Measurements from ENCODE around the gene GCM1.

GCM1 gene

DNA sequence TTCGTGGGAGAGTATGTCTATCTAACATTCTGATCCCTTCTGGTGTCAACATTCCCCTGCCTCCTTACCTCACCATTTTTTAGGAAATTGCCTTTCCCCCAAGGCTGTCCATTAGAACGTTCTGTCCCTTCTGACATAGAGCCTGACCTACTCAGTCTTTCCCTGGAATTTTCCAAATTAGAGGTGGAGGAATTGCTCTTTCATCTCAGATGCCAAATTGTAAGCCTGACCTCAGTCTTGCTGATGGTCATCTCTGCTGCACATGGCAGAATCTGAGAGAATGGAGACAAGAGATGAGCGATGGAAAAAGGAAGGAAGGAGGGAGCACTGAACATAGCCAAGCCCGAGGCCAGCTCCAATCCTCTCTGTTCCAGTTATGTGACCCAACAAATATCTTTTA lies 5.4 kb upstream of the GCM1 start:
- H4K20me1 ChIP-seq (ENCODE audit: control insufficient read depth, insufficient read depth, low read depth, low read length): no peaks in the 10 kb centered on the region
- H3F3A ChIP-seq (ENCODE audit: control insufficient read depth, insufficient read depth): no peaks in the 10 kb centered on the region
- H3K4me3 ChIP-seq (ENCODE audit: low read length): no peak overlapping the region
- H3K9me3 ChIP-seq (ENCODE audit: control insufficient read depth, insufficient read depth, low read length): no peaks in the 10 kb centered on the region
- no peak overlapping the region for H3K27ac ChIP-seq (ENCODE audit: low read depth, low read length)
- TF ChIP-seq, protein P1, sequence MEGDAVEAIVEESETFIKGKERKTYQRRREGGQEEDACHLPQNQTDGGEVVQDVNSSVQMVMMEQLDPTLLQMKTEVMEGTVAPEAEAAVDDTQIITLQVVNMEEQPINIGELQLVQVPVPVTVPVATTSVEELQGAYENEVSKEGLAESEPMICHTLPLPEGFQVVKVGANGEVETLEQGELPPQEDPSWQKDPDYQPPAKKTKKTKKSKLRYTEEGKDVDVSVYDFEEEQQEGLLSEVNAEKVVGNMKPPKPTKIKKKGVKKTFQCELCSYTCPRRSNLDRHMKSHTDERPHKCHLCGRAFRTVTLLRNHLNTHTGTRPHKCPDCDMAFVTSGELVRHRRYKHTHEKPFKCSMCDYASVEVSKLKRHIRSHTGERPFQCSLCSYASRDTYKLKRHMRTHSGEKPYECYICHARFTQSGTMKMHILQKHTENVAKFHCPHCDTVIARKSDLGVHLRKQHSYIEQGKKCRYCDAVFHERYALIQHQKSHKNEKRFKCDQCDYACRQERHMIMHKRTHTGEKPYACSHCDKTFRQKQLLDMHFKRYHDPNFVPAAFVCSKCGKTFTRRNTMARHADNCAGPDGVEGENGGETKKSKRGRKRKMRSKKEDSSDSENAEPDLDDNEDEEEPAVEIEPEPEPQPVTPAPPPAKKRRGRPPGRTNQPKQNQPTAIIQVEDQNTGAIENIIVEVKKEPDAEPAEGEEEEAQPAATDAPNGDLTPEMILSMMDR (IDR thresholded peaks at IDR 0.05; ENCODE audit: low read depth, low read length, poor library complexity, severe bottlenecking): no peak
- no peak for TF ChIP-seq EZH2phosphoT487 (IDR thresholded peaks at IDR 0.05; ENCODE audit: borderline replicate concordance, low read length)
- H3K9me2 ChIP-seq (replicated peaks; ENCODE audit: control insufficient read depth, low read length): no peaks in the 10 kb centered on the region
- H3K27me3 ChIP-seq (ENCODE audit: control insufficient read depth, low read length): no peaks in the 10 kb centered on the region
- H3K36me3 ChIP-seq (ENCODE audit: control insufficient read depth, low read length): no peaks in the 10 kb centered on the region
- no peak overlapping the region for H3K4me2 ChIP-seq (ENCODE audit: low read length)
- H3K4me1 ChIP-seq (ENCODE audit: control insufficient read depth, low read length): no peaks in the 10 kb centered on the region
- H3K79me2 ChIP-seq (ENCODE audit: control insufficient read depth, low read length): no peaks in the 10 kb centered on the region

GRCh38 chr6:53152576-53152975 lies 3.9 kb upstream of the GCM1 start:
- no peaks in the 10 kb centered on the region for H3K4me1 ChIP-seq (ENCODE audit: control insufficient read depth, low read length)
- no peak for TF ChIP-seq EZH2phosphoT487 (IDR thresholded peaks at IDR 0.05; ENCODE audit: borderline replicate concordance, low read length)
- TF ChIP-seq, protein P1 (IDR thresholded peaks at IDR 0.05; ENCODE audit: low read depth, low read length, poor library complexity, severe bottlenecking): no peak
- H3K79me2 ChIP-seq (ENCODE audit: control insufficient read depth, low read length): no peaks in the 10 kb centered on the region
- H3K27me3 ChIP-seq (ENCODE audit: control insufficient read depth, low read length): no peaks in the 10 kb centered on the region
- no peaks in the 10 kb centered on the region for H3K9me3 ChIP-seq (ENCODE audit: control insufficient read depth, insufficient read depth, low read length)
- H3K27ac ChIP-seq (ENCODE audit: low read depth, low read length): no peak overlapping the region
- H3K36me3 ChIP-seq (ENCODE audit: control insufficient read depth, low read length): no peaks in the 10 kb centered on the region
- H4K20me1 ChIP-seq (ENCODE audit: control insufficient read depth, insufficient read depth, low read depth, low read length): no peaks in the 10 kb centered on the region
- H3F3A ChIP-seq (ENCODE audit: control insufficient read depth, insufficient read depth): no peaks in the 10 kb centered on the region
- H3K4me3 ChIP-seq (ENCODE audit: low read length): no peak overlapping the region
- H3K9me2 ChIP-seq (replicated peaks; ENCODE audit: control insufficient read depth, low read length): no peaks in the 10 kb centered on the region
- no peak overlapping the region for H3K4me2 ChIP-seq (ENCODE audit: low read length)

DNA sequence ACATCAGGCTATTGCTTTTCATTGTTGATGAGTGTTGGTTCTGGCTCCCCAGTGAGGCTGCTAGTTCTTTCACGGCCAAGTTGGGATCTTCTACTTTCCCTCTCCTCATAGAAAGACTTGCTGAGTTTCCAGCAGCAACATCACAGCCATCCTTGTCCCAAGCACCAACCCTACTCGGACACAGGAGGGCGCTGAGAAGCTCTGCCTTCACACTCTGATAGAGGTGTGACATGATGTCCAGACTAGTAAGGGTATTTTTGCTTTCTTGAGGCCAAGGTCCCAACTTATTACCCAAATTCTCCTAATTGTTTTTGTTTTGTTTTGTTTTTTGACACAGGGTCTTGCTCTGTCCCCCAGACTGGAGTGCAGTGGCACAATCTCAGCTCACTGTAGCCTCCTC lies 3.0 kb upstream of the GCM1 start:
- no peaks in the 10 kb centered on the region for H4K20me1 ChIP-seq (ENCODE audit: control insufficient read depth, insufficient read depth, low read depth, low read length)
- H3K27ac ChIP-seq (ENCODE audit: low read depth, low read length): no peak overlapping the region
- H3K27me3 ChIP-seq (ENCODE audit: control insufficient read depth, low read length): no peaks in the 10 kb centered on the region
- TF ChIP-seq, protein P1 (IDR thresholded peaks at IDR 0.05; ENCODE audit: low read depth, low read length, poor library complexity, severe bottlenecking): peak; percentile 57
- TF ChIP-seq EZH2phosphoT487 (IDR thresholded peaks at IDR 0.05; ENCODE audit: borderline replicate concordance, low read length): no peak
- no peaks in the 10 kb centered on the region for H3K4me1 ChIP-seq (ENCODE audit: control insufficient read depth, low read length)
- H3K4me2 ChIP-seq (ENCODE audit: low read length): no peak overlapping the region
- H3K9me2 ChIP-seq (replicated peaks; ENCODE audit: control insufficient read depth, low read length): no peaks in the 10 kb centered on the region
- H3K36me3 ChIP-seq (ENCODE audit: control insufficient read depth, low read length): no peaks in the 10 kb centered on the region
- no peaks in the 10 kb centered on the region for H3K9me3 ChIP-seq (ENCODE audit: control insufficient read depth, insufficient read depth, low read length)
- H3K4me3 ChIP-seq (ENCODE audit: low read length): no peak overlapping the region
- H3F3A ChIP-seq (ENCODE audit: control insufficient read depth, insufficient read depth): no peaks in the 10 kb centered on the region
- no peaks in the 10 kb centered on the region for H3K79me2 ChIP-seq (ENCODE audit: control insufficient read depth, low read length)

- H3K27me3 ChIP-seq (ENCODE audit: control insufficient read depth, low read length): peaks cover 8% of the 10 kb centered on the region; the same call in 1 of the 2 replicates
- H3F3A ChIP-seq (ENCODE audit: control insufficient read depth, insufficient read depth): no peaks in the 10 kb centered on the region
- H3K4me2 ChIP-seq (ENCODE audit: low read length): no peak overlapping the region
- TF ChIP-seq, protein P1 (IDR thresholded peaks at IDR 0.05; ENCODE audit: low read depth, low read length, poor library complexity, severe bottlenecking): no peak
- TF ChIP-seq EZH2phosphoT487 (IDR thresholded peaks at IDR 0.05; ENCODE audit: borderline replicate concordance, low read length): no peak
- H3K9me2 ChIP-seq (replicated peaks; ENCODE audit: control insufficient read depth, low read length): no peaks in the 10 kb centered on the region
- H3K4me1 ChIP-seq (ENCODE audit: control insufficient read depth, low read length): no peaks in the 10 kb centered on the region
- no peaks in the 10 kb centered on the region for H4K20me1 ChIP-seq (ENCODE audit: control insufficient read depth, insufficient read depth, low read depth, low read length)
- no peaks in the 10 kb centered on the region for H3K79me2 ChIP-seq (ENCODE audit: control insufficient read depth, low read length)
- no peak overlapping the region for H3K27ac ChIP-seq (ENCODE audit: low read depth, low read length)
- no peaks in the 10 kb centered on the region for H3K36me3 ChIP-seq (ENCODE audit: control insufficient read depth, low read length)
- H3K9me3 ChIP-seq (ENCODE audit: control insufficient read depth, insufficient read depth, low read length): no peaks in the 10 kb centered on the region
- H3K4me3 ChIP-seq (ENCODE audit: low read length): no peak overlapping the region
Observed at GRCh38 chr6:53144802-53145201, 3.8 kb downstream of the GCM1 start.
